ENCODE results near the gene HES4. TPM values are rescaled to one million over a fixed set of nuclear protein-coding genes. Genes with fewer than 3 reads are reported as not detected.

The HES4 gene
- total and polyA plus RNA-seq, 2 donors (not counting 3 experiments of a cell fraction or from before 2014, with no cell fraction given): 30.5 to 37.6 TPM

DNA sequence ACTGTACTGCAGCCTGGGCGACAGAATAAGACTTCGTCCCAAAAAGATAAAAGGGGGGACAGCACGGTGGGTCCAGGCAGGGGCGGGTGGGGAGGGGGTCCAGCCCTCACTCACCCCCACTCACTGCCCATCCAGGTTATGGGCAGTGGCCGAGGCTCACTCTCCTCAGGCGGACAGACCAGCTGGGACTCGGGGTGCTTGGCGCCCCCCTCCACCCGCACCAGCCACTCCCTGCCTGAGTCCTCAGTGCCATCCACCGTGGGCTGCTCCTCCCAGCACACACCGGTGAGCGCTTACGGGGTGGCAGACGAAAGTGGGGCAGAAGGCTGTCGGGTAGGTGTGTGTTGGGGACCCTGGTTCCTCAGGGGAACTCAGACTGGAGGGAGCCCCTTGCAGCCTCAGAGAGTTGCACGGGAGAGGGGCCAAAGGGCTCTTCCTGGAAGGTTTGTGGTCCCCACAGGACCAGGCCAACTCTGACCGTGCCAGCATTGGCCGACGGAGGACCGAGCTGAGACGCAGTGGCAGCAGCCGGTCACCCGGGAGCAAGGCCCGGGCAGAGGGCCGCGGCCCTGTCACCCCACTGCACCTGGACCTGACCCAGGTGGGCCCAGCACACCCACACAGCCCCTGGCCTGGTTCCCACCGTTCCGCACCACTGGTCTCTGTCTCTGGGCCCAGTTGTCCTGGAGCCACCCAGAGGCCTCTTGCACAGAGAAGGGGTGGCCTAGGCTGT lies 27.0 kb downstream of the HES4 start:
- H3K9me1 ChIP-seq (replicated peaks; ENCODE audit: control insufficient read depth, extremely low read depth, insufficient read depth, low read length): no peaks in the 10 kb centered on the region
- no peak overlapping the region for H3K27ac ChIP-seq (ENCODE audit: insufficient read depth, low read depth, low read length)
- no peak for FAIRE-seq
- intact Hi-C loops (cut with micrococcal nuclease): no loop called here
- H3K79me2 ChIP-seq (ENCODE audit: control insufficient read depth, insufficient read depth, low read length): no peaks in the 10 kb centered on the region
- H3K27me3 ChIP-seq (ENCODE audit: control insufficient read depth in 2 of 2, insufficient read depth in 2 of 2, low read length in 2 of 2): peaks cover 2% of the 10 kb centered on the region in 2 experiments
- H4K20me1 ChIP-seq (replicated peaks; ENCODE audit: control insufficient read depth, extremely low read depth, insufficient read depth, low read length): no peaks in the 10 kb centered on the region
- H2AFZ ChIP-seq (ENCODE audit: low read depth, low read length): no peak overlapping the region
- H3K36me3 ChIP-seq (ENCODE audit: control insufficient read depth in 2 of 2, extremely low read depth in 1 of 2, insufficient read depth in 2 of 2, low read length in 2 of 2): no peaks in the 10 kb centered on the region
- no peak for DNase-seq (ENCODE audit: low read depth, low spot score)
- dilution Hi-C loops (cut with MboI; ENCODE audit: extremely low pct_ligation_motif_present, low sequenced_read_pairs): no loop called here
- H3K4me1 ChIP-seq (ENCODE audit: control insufficient read depth, extremely low read depth, insufficient read depth, low read length): no peaks in the 10 kb centered on the region
- no peak overlapping the region for H3K4me2 ChIP-seq (ENCODE audit: insufficient read depth, low read length)
- POLR2A ChIA-PET: no interaction called here
- H3K9ac ChIP-seq (replicated peaks; ENCODE audit: extremely low read depth, insufficient read depth, low read length): no peak overlapping the region
- CTCF ChIA-PET: no interaction called here
- no peak overlapping the region for H3K4me3 ChIP-seq (replicated peaks in 1 of 3; ENCODE audit: insufficient read depth in 1 of 3, low read depth in 1 of 3, low read length in 3 of 3)
- BruUV-seq (replicated peaks): no TSS peak
- no peaks in the 10 kb centered on the region for H3K9me3 ChIP-seq (replicated peaks; ENCODE audit: control insufficient read depth, insufficient read depth, low read length)
- no peak for TF ChIP-seq POLR2A (IDR thresholded peaks at IDR 0.05; ENCODE audit: low read depth, low read length)
- TF ChIP-seq EZH2 (IDR thresholded peaks at IDR 0.05; ENCODE audit: borderline replicate concordance, low read depth, low read length, severe bottlenecking): no peak
- no peak for TF ChIP-seq JUN (IDR thresholded peaks at IDR 0.05; ENCODE audit: borderline replicate concordance, insufficient read depth, insufficient read length, low read depth)
- no peak for TF ChIP-seq POLR2AphosphoS5 (IDR thresholded peaks at IDR 0.05; ENCODE audit: insufficient read depth, low read depth, low read length)
- TF ChIP-seq, protein P1, sequence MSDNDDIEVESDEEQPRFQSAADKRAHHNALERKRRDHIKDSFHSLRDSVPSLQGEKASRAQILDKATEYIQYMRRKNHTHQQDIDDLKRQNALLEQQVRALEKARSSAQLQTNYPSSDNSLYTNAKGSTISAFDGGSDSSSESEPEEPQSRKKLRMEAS (IDR thresholded peaks at IDR 0.05; ENCODE audit: insufficient read depth, insufficient read length): no peak
- no peak for TF ChIP-seq FOS (IDR thresholded peaks at IDR 0.05; ENCODE audit: borderline replicate concordance, insufficient read depth, low read length)
- no peak for TF ChIP-seq CTCF (IDR thresholded peaks at IDR 0.05; ENCODE audit: extremely low read depth in 1 of 2, insufficient read depth in 1 of 2, low read depth in 1 of 2, low read length in 2 of 2)
- no peak for TF ChIP-seq GATA2 (IDR thresholded peaks at IDR 0.05; ENCODE audit: insufficient read depth, insufficient read length, low read depth, low read length)
- TF ChIP-seq MYC (IDR thresholded peaks at IDR 0.05; ENCODE audit: low read depth, low read length): no peak
